SK-N-SH (cell line): ENCODE results near the gene GCN1. TPM values are rescaled to one million over a fixed set of nuclear protein-coding genes. Genes with fewer than 3 reads are reported as not detected.

Experiments
- CTCF ChIA-PET: fragments of 300-600, 350-600 bp; formaldehyde crosslinking; extraction: SDS; loops from one replicate; lab custom pipeline; 2021; lab: Yijun Ruan, JAX
- POLR2A ChIA-PET: fragments of 350-600 bp; sonication (Branson Sonifier 250); formaldehyde crosslinking; extraction: SDS; loops from one replicate; lab custom pipeline; 2020; ENCODE audit warnings: antibody characterized with exemption, inconsistent platforms; lab: Yijun Ruan, JAX
- DNase-seq: peaks from one replicate; pipeline ENCODE4 v3.0.0; 2012
- H2AFZ ChIP-seq: fragments of 200-600 bp; sonication (generic); 2 replicates; pipeline ENCODE4 v1.8.1; 2016; ENCODE audit warnings: antibody characterized with exemption, mild to moderate bottlenecking, low read depth
- H3F3A ChIP-seq: fragments of 200-600 bp; sonication (generic); replicated peaks from 2 replicates; pipeline ENCODE3; 2016; ENCODE audit warnings: antibody characterized with exemption, mild to moderate bottlenecking; ENCODE audit not compliant: insufficient read depth
- H3K27ac ChIP-seq, 2 experiments: fragments of 200-500 bp in 1 of 2; fragments of 200-600 bp in 1 of 2; sonication (Bioruptor generic) in 1 of 2; sonication (generic), shearing (Covaris generic) in 1 of 2; 2 replicates each; pipeline versions ENCODE4 v1.5.1 to v1.6.1; 2014 to 2016; ENCODE audit warnings: low read depth in 2 of 2, inconsistent platforms in 1 of 2, low read length in 1 of 2, mild to moderate bottlenecking in 1 of 2, mixed read lengths in 1 of 2
- H3K27me3 ChIP-seq: fragments of 200-600 bp; sonication (generic), shearing (Covaris generic); 2 replicates; pipeline ENCODE4 v1.6.1; 2016; ENCODE audit warnings: mixed run types; ENCODE audit not compliant: insufficient read depth
- H3K36me3 ChIP-seq, 2 experiments: fragments of 200-500 bp in 1 of 2; fragments of 200-600 bp in 1 of 2; sonication (Bioruptor generic) in 1 of 2; sonication (generic) in 1 of 2; replicated peaks in 1 of 2; 2 replicates each; pipeline versions ENCODE3 to v1.5.1; 2014 to 2016; ENCODE audit warnings: low read length in 1 of 2, mild to moderate bottlenecking in 1 of 2; ENCODE audit not compliant: insufficient read depth in 2 of 2, control insufficient read depth in 1 of 2
- H3K4me1 ChIP-seq, 2 experiments: fragments of 200-500 bp in 1 of 2; fragments of 200-600 bp in 1 of 2; sonication (Bioruptor generic) in 1 of 2; sonication (generic), shearing (Covaris generic) in 1 of 2; 2 replicates each; pipeline versions ENCODE4 v1.5.1 to v1.6.1; 2014 to 2016; ENCODE audit warnings: low read depth in 1 of 2, low read length in 1 of 2, mixed run types in 1 of 2; ENCODE audit not compliant: insufficient read depth in 2 of 2, control insufficient read depth in 1 of 2
- H3K4me2 ChIP-seq: fragments of 200-600 bp; sonication (generic), shearing (Covaris generic); 2 replicates; pipeline ENCODE4 v1.6.1; 2017; ENCODE audit warnings: mixed run types
- H3K4me3 ChIP-seq, 2 experiments: fragments of 200-500 bp in 1 of 2; fragments of 200-600 bp in 1 of 2; sonication (Bioruptor generic) in 1 of 2; sonication (generic), shearing (Covaris generic) in 1 of 2; 2 replicates each; pipeline versions ENCODE4 v1.5.1 to v1.8.1; 2014 to 2016; ENCODE audit warnings: low read depth in 2 of 2, inconsistent platforms in 1 of 2, low read length in 1 of 2, mild to moderate bottlenecking in 1 of 2, mixed read lengths in 1 of 2, moderate library complexity in 1 of 2
- H3K79me2 ChIP-seq: fragments of 200-600 bp; sonication (generic); 2 replicates; pipeline ENCODE4 v1.8.1; 2017; ENCODE audit warnings: mild to moderate bottlenecking; ENCODE audit not compliant: insufficient read depth
- H3K9ac ChIP-seq: fragments of 200-600 bp; sonication (generic); 2 replicates; pipeline ENCODE4 v1.6.1; 2017; ENCODE audit warnings: mixed run types
- H3K9me2 ChIP-seq: fragments of 200-600 bp; sonication (generic); 2 replicates; pipeline ENCODE4 v1.6.1; 2017; ENCODE audit warnings: mixed run types
- H3K9me3 ChIP-seq: fragments of 200-600 bp; sonication (generic); 2 replicates; pipeline ENCODE4 v1.6.1; 2017; ENCODE audit warnings: mixed run types, mild to moderate bottlenecking, moderate library complexity
- H4K20me1 ChIP-seq: fragments of 200-600 bp; sonication (generic); 2 replicates; pipeline ENCODE4 v1.6.1; 2017; ENCODE audit warnings: mild to moderate bottlenecking, mixed run types; ENCODE audit not compliant: insufficient read depth
- CHD2 ChIP-seq: fragments of 150-350 bp; IDR thresholded peaks from 2 replicates; pipeline ENCODE4 v1.6.1; 2018; ENCODE audit warnings: low read length; ENCODE audit not compliant: partially characterized antibody
- ELF1 ChIP-seq: IDR thresholded peaks from 2 replicates; pipeline ENCODE4 v1.4.0; 2012
- EP300 ChIP-seq, 2 experiments: IDR thresholded peaks; 2 replicates each; pipeline versions ENCODE4 v1.4.0 to v1.6.1; 2012; ENCODE audit warnings: borderline replicate concordance in 1 of 2, low read depth in 1 of 2, low read length in 1 of 2
- EZH2phosphoT487 ChIP-seq: fragments of 200-600 bp; sonication (generic); IDR thresholded peaks from 2 replicates; pipeline ENCODE4 v1.6.1; 2017; ENCODE audit warnings: low read depth, mixed run types, mild to moderate bottlenecking, antibody characterized with exemption, moderate library complexity, borderline replicate concordance
- FOXJ3 ChIP-seq: sonication (generic); formaldehyde crosslinking; IDR thresholded peaks from 2 replicates; pipeline ENCODE4 v1.5.1; 2020; ENCODE audit warnings: mild to moderate bottlenecking, missing genetic modification reagents
- GATA2 ChIP-seq: sonication (generic); formaldehyde crosslinking; IDR thresholded peaks from 2 replicates; pipeline ENCODE4 v1.5.0; 2020; ENCODE audit warnings: mild to moderate bottlenecking, missing genetic modification reagents
- MXI1 ChIP-seq: IDR thresholded peaks from 2 replicates; pipeline ENCODE4 v1.6.1; 2012; ENCODE audit warnings: mild to moderate bottlenecking, low read depth, low read length, improper control_type of control experiment
- NFIC ChIP-seq: IDR thresholded peaks from 2 replicates; pipeline ENCODE4 v1.4.0; 2012; ENCODE audit warnings: borderline replicate concordance
- NRF1 ChIP-seq: IDR thresholded peaks from 2 replicates; pipeline ENCODE4 v1.6.1; 2012; ENCODE audit warnings: low read depth, mild to moderate bottlenecking, low read length
- RAD21 ChIP-seq: IDR thresholded peaks from 2 replicates; pipeline ENCODE4 v1.6.1; 2012; ENCODE audit warnings: mild to moderate bottlenecking, low read length
- RCOR1 ChIP-seq: fragments of 150-350 bp; IDR thresholded peaks from 2 replicates; pipeline ENCODE4 v1.6.1; 2017; ENCODE audit warnings: antibody characterized with exemption, low read length
- RFX5 ChIP-seq: IDR thresholded peaks from 2 replicates; pipeline ENCODE4 v1.6.1; 2012; ENCODE audit warnings: mild to moderate bottlenecking, improper control_type of control experiment, low read length
- SIN3A ChIP-seq: IDR thresholded peaks from 2 replicates; pipeline ENCODE4 v1.6.1; 2012; ENCODE audit warnings: low read depth, mild to moderate bottlenecking, low read length, moderate library complexity, borderline replicate concordance
- SMC3 ChIP-seq: IDR thresholded peaks from 2 replicates; pipeline ENCODE4 v1.6.1; 2012; ENCODE audit warnings: low read depth, low read length, improper control_type of control experiment
- TCF12 ChIP-seq: IDR thresholded peaks from 2 replicates; pipeline ENCODE4 v1.4.0; 2012
- YY1 ChIP-seq: IDR thresholded peaks from 2 replicates; pipeline ENCODE4 v1.4.0; 2012; ENCODE audit warnings: low read depth, mild to moderate bottlenecking
- WGBS: methylation state at CpG from one replicate; pipeline ENCODE4 v1.1.6; 2017; ENCODE audit warnings: low lambda C conversion rate; 5-methylcytosine and 5-hydroxymethylcytosine counted together
- polyA plus RNA-seq, 3 experiments: library from polyadenylated mRNA; depleted of rRNA; stranded (reverse); fragments of >200 nt; gene quantifications; 2 replicates each; pipeline ENCODE4 v1.2.3, GENCODE V29; 2012
- TF ChIP-seq, protein P1 (sequence below): IDR thresholded peaks from 2 replicates; pipeline ENCODE4; 2012
- TF ChIP-seq, protein P2 (sequence below): IDR thresholded peaks from 2 replicates; pipeline ENCODE4 v1.4.0; 2012; ENCODE audit warnings: low read depth, borderline replicate concordance
- TF ChIP-seq, protein P3 (sequence below): IDR thresholded peaks from 2 replicates; pipeline ENCODE4 v1.4.0; 2012; ENCODE audit warnings: low read depth
- TF ChIP-seq, protein P4 (sequence below): fragments of 200-600 bp; sonication (generic); IDR thresholded peaks from 2 replicates; pipeline ENCODE4 v1.6.1; 2017; ENCODE audit warnings: antibody characterized with exemption, mild to moderate bottlenecking, moderate library complexity

Gene GCN1
- polyA plus RNA-seq, 1 of the 3 experiments (the other 2 are of a cell fraction), result 54.4 TPM

DNA sequence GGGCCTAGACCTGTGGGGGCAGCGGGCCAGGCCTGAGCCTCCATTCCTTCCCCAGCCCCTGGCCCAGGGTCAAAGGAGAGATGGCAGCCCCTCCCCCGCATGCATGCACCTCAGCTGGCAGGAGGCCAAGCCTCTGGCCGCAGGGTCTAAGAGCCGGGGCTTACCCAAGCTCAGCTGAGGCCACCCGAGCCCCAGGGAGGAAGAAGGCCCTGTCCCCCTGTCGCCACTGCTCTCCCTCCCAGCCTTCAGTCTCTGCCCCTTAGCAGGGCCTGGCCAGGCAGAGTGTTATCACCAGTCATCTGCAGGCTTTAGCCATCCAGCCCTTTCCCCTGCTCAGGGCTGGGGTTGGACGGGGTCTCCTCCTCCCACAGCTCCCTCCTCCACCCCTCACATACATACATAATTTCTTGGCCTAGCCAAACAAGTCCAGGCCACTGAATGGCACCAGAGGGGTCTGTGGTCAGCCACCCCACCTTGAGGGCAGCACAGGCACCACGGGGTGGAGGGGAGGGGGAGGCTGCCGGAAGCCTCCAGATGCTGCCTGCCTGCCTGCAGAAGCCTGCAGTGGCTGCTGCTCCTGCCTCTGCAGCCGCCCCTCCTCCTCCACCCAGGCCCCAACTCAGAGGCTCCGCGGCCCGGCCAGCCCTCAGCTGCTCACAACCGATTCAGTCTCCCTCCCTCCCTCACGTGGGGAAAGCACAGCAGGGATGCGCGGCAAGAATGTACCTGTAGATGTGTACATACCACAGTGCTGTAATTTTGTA, 100.7 kb downstream of the GCN1 start:
- Histone ChIP-seq H3K36me3 (peaks cover 0 to 35% of the 10 kb centered on the region in 2 experiments), H3K4me1 (peaks cover 0 to 51% of the 10 kb centered on the region in 2 experiments; a peak in 1 of 4 replicates), H3K9me2 (no peaks in the 10 kb centered on the region), H3K27me3 (no peaks in the 10 kb centered on the region), H3K4me3 (no peak overlapping the region; a peak in 1 of 4 replicates), H3K4me2 (no peak overlapping the region), H3K9ac (no peak overlapping the region), H3K9me3 (no peaks in the 10 kb centered on the region), H2AFZ (no peak overlapping the region), H3K79me2 (peaks cover 5% of the 10 kb centered on the region; the same call in 1 of the 2 replicates), H3K27ac (peak overlapping the region in 1 of 2 experiments; percentile 96; a peak in 2 of 4 replicates), H3F3A (peaks cover 2% of the 10 kb centered on the region), H4K20me1 (0 out of 2 replicates have a peak, but pooled peaks cover 3% of the 10 kb centered on the region)
- CTCF ChIA-PET, result interaction anchor here (0.6 to 2.3 kb wide), 6 partner anchors 13 to 274 kb away, joined by 3 to 7 read pairs (median 4); partner anchors contain the start of genes RPLP0 and SIRT4
- POLR2A ChIA-PET, result interaction anchor here (0.6 to 1.7 kb wide), 3 partner anchors 9 to 107 kb away, joined by 4 to 5 read pairs (median 4); partner anchors contain the start of gene RPLP0
- TF ChIP-seq EP300 (IDR thresholded peaks at IDR 0.05; ENCODE audit: borderline replicate concordance in 1 of 2, low read depth in 1 of 2, low read length in 1 of 2), result peak in 1 of 2 experiments; percentile 61; a peak in 1 of 4 replicates
- TF ChIP-seq NFIC, result peak; percentile 40; the same call in 1 of the 2 replicates
- TF ChIP-seq RFX5, result no peak
- TF ChIP-seq CHD2, result peak; percentile 76
- 0 out of 2 replicates have a peak, but pooled peaks have one; percentile 2 for TF ChIP-seq RAD21
- no peak; the same call in 1 of the 2 replicates for TF ChIP-seq SMC3
- 0 out of 2 replicates have a peak, but pooled peaks have one; percentile 42 for TF ChIP-seq RCOR1
- TF ChIP-seq GATA2, result peak; percentile 93
- TF ChIP-seq MXI1, result no peak; the same call in 1 of the 2 replicates
- no peak for TF ChIP-seq YY1
- WGBS, result 56% methylated on average over 10 of the region's 17 CpGs
- peak; percentile 97 for DNase-seq

DNA sequence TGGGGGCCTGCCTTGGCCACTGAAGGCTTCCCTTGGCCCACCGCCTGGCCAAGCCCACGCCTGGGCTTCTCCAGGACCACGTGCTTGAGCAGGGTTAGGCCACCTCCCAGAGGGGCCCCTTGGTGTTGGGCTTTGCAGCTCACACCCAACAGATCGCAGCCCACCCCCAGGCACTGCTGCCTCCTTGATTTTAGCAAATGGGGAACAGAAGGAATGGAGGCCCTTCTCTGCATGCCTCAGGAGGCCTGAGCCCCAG, 101.3 kb downstream of the GCN1 start:
- no peaks in the 10 kb centered on the region for H3K9me2 ChIP-seq
- ChIA-PET POLR2A (interaction anchor here (0.6 to 1.7 kb wide), 3 partner anchors 10 to 108 kb away, joined by 4 to 5 read pairs (median 4); partner anchors contain the start of gene RPLP0), CTCF (interaction anchor here (0.6 to 1.8 kb wide), 4 partner anchors 10 to 108 kb away, joined by 3 to 5 read pairs (median 4); partner anchors contain the start of gene RPLP0)
- no peak overlapping the region for H2AFZ ChIP-seq
- peaks cover 3% of the 10 kb centered on the region for H3F3A ChIP-seq
- no CpG with 5 or more reads among the region's 4 CpGs for WGBS
- H3K79me2 ChIP-seq, result no peaks in the 10 kb centered on the region; the same call in 1 of the 2 replicates
- peak; percentile 45 for DNase-seq
- H4K20me1 ChIP-seq, result 0 out of 2 replicates have a peak, but pooled peaks cover 3% of the 10 kb centered on the region
- H3K36me3 ChIP-seq, result peaks cover 0 to 30% of the 10 kb centered on the region in 2 experiments
- no peaks in the 10 kb centered on the region for H3K9me3 ChIP-seq
- no peak overlapping the region; a peak in 1 of 4 replicates for H3K4me3 ChIP-seq
- no peaks in the 10 kb centered on the region for H3K27me3 ChIP-seq
- no peak overlapping the region for H3K9ac ChIP-seq
- H3K4me2 ChIP-seq, result no peak overlapping the region
- peaks cover 0 to 51% of the 10 kb centered on the region in 2 experiments; a peak in 1 of 4 replicates for H3K4me1 ChIP-seq
- peak overlapping the region in 1 of 2 experiments; percentile 96; a peak in 2 of 4 replicates for H3K27ac ChIP-seq
- TF ChIP-seq, protein P1, sequence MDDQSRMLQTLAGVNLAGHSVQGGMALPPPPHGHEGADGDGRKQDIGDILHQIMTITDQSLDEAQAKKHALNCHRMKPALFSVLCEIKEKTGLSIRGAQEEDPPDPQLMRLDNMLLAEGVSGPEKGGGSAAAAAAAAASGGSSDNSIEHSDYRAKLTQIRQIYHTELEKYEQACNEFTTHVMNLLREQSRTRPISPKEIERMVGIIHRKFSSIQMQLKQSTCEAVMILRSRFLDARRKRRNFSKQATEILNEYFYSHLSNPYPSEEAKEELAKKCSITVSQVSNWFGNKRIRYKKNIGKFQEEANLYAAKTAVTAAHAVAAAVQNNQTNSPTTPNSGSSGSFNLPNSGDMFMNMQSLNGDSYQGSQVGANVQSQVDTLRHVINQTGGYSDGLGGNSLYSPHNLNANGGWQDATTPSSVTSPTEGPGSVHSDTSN, result no peak
- TF ChIP-seq GATA2, result no peak
- no peak for TF ChIP-seq EZH2phosphoT487
- TF ChIP-seq, protein P2, sequence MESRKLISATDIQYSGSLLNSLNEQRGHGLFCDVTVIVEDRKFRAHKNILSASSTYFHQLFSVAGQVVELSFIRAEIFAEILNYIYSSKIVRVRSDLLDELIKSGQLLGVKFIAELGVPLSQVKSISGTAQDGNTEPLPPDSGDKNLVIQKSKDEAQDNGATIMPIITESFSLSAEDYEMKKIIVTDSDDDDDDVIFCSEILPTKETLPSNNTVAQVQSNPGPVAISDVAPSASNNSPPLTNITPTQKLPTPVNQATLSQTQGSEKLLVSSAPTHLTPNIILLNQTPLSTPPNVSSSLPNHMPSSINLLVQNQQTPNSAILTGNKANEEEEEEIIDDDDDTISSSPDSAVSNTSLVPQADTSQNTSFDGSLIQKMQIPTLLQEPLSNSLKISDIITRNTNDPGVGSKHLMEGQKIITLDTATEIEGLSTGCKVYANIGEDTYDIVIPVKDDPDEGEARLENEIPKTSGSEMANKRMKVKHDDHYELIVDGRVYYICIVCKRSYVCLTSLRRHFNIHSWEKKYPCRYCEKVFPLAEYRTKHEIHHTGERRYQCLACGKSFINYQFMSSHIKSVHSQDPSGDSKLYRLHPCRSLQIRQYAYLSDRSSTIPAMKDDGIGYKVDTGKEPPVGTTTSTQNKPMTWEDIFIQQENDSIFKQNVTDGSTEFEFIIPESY, result no peak
- TF ChIP-seq, protein P3, sequence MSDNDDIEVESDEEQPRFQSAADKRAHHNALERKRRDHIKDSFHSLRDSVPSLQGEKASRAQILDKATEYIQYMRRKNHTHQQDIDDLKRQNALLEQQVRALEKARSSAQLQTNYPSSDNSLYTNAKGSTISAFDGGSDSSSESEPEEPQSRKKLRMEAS, result no peak
- no peak for TF ChIP-seq SIN3A
- no peak for TF ChIP-seq FOXJ3
- TF ChIP-seq EP300 (IDR thresholded peaks at IDR 0.05; ENCODE audit: borderline replicate concordance in 1 of 2, low read depth in 1 of 2, low read length in 1 of 2), result no peak
- no peak for TF ChIP-seq TCF12
- no peak for TF ChIP-seq RCOR1
- no peak for TF ChIP-seq RFX5
- TF ChIP-seq ELF1, result no peak
- TF ChIP-seq MXI1, result no peak
- TF ChIP-seq NRF1, result no peak
- TF ChIP-seq, protein P4, sequence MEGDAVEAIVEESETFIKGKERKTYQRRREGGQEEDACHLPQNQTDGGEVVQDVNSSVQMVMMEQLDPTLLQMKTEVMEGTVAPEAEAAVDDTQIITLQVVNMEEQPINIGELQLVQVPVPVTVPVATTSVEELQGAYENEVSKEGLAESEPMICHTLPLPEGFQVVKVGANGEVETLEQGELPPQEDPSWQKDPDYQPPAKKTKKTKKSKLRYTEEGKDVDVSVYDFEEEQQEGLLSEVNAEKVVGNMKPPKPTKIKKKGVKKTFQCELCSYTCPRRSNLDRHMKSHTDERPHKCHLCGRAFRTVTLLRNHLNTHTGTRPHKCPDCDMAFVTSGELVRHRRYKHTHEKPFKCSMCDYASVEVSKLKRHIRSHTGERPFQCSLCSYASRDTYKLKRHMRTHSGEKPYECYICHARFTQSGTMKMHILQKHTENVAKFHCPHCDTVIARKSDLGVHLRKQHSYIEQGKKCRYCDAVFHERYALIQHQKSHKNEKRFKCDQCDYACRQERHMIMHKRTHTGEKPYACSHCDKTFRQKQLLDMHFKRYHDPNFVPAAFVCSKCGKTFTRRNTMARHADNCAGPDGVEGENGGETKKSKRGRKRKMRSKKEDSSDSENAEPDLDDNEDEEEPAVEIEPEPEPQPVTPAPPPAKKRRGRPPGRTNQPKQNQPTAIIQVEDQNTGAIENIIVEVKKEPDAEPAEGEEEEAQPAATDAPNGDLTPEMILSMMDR, result no peak
- TF ChIP-seq CHD2, result no peak
- TF ChIP-seq SMC3, result no peak
